GM21717 (cell line): Measurements from ENCODE around the gene MYOM3.
"Not testable (repeated sequence)": the region's sequence is repeated elsewhere in the genome, so short reads cannot be mapped to it uniquely, and the experiment has no call there.

Experiments used
- ATAC-seq: cut with Tn5 transposase; IDR thresholded peaks from one replicate; pipeline ENCODE4 v1.9.1; 2021; ENCODE audit warnings: mild to moderate bottlenecking, moderate library complexity; ENCODE audit not compliant: unreplicated experiment

MYOM3 gene

DNA sequence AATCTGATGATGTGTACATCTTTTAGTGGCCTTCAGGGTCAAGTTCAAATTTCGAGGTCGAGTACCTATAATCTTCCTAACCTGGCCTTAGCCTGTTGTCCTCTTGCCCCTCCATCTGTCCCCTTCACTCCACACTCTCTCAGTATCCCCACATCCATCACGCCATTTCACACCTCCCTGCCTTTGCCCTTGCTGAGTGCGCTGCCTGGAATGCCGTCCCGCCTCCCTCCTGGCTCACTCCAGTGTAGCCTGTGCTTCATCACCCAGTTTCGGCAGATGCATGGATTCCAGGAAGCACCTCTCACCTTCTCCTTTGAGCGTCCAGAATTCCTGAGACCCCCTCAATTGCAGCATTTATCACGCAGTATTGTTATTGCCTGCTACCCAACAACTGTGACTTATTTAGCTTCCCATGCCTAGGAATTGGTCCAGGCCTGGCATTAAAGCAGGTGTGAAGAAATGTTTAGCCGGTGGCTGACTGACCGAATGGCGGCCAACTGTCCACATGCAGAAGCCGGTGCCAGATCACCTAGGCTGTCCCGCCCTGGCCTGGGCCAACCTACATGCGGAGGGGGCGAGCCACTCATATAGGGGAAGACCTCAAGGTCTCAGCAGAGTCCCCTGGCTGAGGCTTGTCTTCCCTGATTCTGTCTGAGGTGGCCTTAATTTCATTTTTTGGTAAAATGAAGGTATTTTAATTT lies 34.5 kb downstream of the MYOM3 start:
- no peak for ATAC-seq

DNA sequence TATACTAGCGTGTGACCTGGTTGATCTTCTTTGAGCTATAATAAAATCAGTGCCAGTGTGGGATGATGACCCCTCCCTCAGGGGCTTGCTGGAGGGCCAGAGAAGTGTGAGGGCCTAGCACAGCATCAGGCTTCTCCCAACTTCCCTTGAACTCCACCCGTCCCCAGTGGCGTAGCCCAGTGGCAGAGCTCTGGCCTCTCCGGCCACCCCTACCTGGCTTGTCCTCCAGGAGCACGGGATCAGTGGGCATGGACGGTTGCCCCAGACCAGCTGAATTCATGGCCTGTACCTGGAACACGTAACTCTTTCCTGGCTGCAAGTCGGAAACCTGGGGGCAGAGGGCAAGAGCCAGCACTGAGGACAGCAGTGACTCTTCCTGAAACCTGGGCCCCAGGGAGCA lies 36.0 kb downstream of the MYOM3 start:
- no peak for ATAC-seq

DNA sequence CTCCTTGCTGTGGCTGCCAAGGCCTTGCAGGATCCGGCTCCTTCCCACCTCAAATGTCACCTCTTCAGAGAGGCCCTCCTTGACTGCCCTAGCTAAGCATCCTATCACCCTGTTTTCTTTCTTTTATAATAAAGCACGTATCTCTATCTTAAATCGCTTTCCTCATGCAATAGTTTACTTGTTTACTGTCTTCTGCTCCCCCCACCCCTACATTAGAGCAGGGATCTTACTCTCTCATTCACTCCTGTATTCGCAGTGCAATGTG lies 36.4 kb downstream of the MYOM3 start:
- no peak for ATAC-seq

DNA sequence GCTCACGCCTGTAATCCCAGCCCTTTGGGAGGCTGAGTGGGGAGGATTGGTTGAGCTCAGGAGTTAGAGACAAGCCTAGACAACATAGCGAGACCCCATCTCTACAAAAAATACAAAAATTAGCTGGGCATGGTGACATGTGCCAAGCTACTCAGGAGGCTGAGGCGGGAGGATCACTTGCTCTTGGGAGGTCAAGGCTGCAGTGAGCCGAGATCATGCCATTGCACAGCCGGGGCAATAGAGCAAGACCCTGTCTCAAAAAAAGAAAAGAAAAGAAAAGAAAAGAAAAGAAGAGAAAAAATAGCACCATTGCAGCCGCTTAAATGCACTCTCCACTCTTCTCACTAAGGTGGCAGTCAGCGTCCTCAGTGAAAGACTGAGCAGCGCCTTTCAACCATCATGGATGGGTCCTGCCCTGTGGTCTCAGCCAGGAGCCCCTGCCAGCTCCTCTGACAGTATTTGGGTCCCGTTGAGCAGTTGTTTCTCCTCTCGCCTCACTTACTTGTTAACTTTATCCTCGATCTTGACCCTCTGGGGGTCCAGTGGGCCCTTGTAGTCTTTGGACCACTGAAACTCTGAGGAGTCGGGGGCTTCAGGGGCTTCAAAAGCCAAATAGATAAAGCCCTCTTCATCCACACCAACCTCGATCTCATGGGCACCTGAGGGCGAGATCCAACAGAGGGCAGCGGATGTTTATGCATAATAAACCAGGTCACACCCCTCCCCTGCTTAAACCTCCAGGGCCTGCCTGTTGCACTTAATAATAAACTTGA lies 36.9 kb downstream of the MYOM3 start:
- ATAC-seq = no peak

DNA sequence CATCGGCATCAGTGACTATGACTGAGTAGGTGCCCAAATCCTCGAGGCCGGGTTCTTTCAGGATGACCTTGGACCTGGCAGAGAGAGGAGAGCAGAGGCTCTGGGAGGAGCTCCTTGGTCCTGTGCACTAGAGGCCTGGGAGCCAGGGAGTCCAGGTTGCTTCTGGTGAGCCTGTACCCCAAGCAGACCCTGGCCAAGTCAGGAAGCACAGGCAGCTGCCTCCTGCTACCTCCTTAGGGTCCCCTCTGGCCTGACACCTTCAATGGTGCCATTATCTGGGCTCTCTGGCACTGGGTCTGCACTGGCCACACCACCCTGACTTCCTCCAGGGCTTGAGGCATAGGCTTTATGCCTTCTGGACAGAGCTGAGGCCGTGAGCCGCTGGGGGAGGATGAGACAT lies 37.7 kb downstream of the MYOM3 start:
- ATAC-seq = no peak

DNA sequence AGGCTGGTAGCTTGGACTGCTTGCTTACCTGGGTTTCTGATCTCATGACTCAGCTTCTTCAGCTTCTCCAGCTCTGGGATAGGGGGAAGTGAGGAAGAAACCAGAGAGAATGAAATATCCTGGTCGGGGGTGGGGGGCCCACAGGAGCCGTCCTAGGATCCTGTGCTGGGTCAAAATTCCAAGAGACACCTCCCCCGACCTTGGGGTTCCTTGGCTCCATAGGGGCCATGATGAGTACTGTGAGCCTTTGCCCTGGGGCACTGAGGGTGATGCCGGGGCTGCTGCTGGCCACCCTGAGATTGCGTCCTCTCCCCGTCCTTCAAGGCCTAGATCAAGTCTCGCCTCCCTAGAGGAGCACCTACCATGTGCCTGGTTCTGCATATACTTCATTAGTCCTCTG lies 40.0 kb downstream of the MYOM3 start:
- ATAC-seq = no peak

DNA sequence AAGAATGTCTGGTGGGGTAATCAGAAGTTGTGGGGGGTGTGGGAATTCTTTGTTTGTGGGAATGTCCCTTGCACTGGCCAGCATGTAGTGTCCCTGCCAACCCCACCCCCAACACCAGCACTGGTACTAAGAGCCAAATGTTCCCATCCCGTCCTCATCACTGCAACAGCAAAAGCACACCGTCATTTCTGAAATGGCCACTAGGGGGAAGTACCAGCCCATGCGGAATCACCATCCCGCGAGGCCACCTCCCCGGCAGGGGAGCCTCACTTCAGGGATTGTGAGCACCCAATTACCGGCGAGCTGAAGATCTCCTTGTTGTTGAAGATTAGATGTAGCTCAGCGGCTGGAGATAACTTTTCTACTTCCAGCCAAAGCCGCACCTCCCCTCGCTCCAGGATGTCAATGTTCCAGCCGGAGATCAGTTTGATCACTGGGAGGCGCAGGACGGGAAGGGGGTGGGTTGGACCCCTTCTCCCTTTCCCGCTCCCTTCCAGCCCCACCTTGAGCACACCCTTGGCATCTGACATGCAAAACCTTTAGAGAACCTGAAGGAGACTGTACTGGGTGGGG lies 41.0 kb downstream of the MYOM3 start:
- no peak for ATAC-seq

DNA sequence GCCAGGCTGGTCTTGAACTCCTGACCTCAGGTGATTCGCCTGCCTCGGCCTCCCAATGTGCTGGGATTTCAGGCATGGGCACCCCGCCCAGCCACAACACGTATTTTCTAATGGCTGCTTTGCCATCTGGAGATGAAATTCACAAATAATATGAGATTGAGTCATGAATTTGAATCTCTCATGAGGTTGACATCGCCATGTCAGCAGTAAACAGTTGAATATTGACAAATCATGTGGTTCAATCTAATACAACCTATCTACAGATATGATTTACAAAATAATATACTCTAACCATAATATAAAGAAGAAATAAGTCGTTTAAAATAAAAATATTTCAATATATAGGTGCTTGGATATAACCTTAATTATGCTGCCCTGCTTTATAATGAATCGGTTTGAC lies 42.1 kb downstream of the MYOM3 start:
- ATAC-seq = no peak

DNA sequence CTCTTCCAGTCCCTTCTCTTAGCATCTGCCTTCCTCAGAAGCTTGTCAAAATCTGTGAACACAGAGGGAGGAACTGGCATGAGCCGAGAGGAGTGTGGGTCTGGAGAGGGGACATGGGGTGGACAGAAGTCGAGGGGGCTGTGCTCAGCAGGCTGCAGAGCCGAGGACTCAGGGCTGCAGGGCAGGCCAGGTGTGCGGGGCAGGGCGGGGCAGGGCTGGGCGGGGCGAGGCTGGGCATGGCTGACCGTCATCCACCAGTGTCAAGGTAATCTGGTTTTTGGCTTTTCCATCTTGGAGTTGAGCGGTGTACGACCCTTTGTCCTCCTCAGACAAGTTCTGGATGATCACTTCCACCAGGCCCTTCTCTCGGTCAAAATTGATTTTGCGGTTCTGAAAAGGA lies 44.0 kb downstream of the MYOM3 start:
- no peak for ATAC-seq

DNA sequence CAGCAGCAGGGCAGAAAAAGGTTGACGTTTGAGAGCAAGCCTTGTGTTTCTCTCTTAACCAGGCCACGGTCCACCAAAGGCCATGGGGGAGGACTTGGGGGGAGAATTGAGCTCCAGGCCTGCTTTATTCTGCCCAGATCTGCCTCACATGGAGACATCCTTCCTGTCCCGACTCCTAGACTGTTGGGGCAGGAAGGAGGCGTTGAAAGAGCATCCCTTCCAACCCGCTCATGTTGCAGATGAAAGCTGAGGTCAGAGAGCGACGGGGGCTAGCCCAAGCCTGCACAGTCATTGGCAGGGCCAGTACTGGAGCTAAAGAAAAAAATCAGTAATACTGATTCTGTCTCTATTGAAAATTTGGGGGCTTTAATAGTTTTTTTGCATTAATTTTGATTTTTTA lies 46.6 kb downstream of the MYOM3 start:
- ATAC-seq = no peak

DNA sequence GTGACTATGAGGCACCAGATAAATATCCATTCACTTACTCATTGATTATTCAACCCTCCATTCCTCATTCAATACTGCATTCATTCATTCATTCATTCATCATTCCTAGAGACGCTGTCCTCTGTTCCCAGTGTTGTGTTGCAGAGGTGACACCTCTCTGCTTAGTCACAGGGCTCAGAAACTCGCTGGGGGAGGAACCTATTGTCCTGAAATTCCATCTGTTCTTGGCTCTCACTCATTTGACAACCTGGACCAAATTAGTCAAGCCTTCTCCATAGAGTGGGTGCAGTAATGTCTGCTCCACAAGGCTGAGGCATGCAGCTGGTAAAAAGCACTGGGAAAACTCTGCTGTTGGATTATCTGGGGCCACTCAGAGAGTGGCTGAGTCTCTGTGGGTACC lies 49.7 kb downstream of the MYOM3 start:
- no peak for ATAC-seq

DNA sequence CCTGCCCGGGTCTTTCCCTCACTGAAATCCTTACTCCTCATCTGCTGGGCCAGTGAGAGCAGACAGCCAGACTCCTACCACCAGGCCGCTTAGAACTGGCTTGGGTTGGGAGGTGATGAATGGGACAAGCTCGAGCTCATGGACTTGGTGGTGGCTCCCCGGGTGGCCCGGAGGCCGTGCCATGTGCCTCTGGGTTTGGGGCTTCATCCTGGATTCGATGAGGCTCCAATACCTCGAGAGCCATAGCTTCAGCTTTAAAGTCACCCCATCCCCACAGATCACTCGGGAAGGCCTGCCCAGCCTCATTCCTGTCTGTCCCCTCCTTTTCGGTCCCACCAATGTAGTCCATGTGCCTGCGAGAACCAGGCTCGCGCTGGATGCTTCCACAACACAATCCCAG lies 51.5 kb downstream of the MYOM3 start:
- ATAC-seq = no peak

DNA sequence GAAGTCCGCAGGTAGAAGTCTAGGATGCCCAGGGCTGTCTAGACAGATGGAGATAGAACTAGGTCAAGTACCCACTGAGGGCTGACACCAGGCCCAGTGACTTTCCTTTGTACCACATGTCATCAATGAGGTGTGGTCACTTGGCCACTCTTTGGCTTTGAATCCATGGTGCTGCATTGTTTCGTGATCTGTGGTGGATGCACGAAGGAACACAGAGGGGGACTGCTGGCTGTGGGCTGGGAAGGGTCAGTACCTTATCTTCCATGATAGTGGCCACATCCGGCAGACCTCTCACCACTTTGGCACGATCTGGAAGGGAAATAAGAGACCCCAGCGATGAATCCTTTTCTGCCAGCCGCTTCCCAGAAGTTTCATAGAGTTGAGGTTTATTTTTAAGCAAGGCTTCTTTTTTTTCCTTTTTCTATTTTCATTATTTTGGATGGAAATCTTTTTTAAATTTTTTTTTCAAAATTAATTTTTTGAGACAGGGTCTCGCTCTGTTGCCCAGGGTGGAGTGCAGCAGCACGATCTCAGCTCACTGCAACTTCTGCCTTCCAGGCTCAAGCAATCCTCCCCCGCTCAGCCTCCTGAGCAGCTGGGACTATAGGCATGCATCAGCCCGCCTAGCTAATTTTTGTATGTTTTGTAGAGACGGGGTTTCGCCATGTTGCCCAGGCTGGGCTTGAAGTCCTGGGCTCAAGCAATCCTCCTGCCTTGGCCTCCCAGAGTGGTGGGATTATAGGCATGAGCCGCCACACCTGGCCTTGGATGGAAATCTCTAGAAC lies 53.1 kb downstream of the MYOM3 start:
- no peak for ATAC-seq

DNA sequence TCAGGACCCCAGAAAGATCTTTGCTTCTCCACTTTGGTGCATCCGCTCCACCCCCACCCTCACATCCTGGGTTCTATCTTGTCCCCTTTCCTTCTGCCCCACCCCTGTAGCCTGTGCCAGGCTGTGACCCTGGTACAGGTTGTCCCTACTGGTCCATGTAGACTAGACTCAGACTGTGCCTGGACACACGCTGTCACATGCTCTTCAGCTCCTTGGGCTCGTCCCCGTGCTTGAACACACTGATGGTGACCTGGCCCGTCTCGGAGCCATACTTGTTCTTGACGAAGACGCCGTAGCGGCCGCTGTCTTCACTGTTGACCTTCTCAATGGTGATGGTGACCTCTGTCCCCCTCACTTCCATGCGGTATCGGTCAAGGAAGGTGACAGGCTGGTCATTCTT lies 54.8 kb downstream of the MYOM3 start:
- no peak for ATAC-seq

DNA sequence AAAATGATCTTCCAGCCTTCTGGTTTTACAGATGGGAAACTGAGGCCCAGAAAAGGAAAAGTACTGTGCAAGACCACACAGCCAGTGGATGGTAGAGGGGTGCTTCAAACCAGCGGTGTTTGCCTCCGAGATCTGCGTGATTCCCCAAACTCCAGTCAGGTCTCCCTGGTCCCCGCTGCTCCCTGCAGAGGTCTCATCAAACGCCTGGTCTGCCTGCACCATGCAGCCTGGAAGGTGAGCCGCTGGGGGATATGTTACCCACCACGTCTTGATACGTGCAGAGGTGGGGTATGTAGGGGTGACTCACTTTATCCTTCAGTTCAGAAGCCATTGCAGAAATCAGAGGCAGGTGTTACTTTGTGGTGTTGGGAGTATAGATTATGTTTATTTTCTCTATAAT lies 56.3 kb downstream of the MYOM3 start:
- ATAC-seq = no peak

DNA sequence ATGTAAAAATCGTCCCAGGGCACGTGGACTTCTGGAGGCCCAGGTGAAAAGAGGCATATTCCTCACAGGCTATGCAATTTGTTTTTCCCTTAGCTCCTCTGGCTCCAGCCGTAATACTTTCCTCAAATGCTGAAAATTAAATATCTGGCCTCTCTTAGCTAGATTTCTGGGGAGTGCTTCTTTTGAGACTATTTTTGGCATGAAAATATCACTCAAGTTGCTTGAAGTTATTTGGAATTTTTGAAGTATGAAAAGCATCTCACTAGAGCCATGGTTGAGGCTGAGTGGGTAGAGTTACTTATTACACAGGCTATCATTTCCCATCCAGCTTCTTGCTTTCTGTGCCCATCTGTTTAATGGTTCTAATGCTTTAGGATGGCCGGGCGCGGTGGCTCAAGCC lies 59.7 kb downstream of the MYOM3 start:
- ATAC-seq = no peak

DNA sequence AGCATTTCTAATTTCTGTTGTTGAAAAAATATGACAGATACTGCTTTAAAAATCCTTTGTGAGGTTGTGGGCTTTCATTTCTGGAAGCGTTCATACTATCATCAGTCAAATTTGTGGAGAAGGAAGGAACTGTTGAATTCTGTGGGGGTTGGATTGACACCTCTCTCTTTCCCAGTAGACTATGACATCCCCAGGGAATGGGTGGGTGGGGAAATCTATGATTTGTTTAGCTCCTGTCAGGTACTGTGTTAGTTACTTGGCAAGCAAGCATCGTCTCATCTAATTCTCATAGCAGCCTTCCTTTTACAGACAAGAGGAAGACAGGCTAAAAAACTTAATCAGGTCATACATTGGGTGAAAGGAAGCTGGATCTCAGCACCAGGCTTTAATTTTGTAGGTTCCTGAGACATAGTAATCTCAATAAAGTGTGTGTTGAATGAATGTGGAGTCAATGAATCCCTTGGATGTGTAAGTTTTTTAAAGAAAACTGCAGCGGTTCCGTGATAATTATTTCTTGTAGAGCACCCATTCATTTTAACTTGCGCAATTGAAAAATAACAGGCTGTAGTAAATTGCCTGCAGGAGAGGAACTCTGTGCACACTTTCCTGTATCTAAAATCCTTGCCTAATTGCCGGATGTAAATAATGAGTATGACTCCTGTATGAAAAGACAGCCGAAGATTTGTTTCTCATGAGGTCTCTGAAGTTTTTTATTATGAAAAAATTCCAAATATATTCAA lies 60.6 kb downstream of the MYOM3 start:
- no peak for ATAC-seq

DNA sequence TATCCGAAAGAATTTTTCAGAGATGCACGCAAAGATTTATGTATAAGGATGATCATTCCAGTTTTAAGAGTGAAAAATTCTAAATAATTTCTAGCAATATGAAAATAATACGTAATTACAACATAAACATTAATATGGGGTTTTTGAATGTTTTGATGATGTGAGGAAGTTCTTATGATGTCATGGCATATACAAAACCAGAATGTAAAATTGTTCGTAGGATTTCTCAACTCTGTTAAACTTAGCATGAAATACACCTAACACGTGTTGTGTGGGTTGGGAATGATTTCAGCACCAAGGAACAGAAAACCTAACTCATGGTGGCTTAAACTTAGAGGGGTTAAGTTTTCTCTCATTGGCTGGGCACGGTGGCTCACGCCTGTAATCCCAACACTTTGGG lies 62.2 kb downstream of the MYOM3 start:
- no peak for ATAC-seq

DNA sequence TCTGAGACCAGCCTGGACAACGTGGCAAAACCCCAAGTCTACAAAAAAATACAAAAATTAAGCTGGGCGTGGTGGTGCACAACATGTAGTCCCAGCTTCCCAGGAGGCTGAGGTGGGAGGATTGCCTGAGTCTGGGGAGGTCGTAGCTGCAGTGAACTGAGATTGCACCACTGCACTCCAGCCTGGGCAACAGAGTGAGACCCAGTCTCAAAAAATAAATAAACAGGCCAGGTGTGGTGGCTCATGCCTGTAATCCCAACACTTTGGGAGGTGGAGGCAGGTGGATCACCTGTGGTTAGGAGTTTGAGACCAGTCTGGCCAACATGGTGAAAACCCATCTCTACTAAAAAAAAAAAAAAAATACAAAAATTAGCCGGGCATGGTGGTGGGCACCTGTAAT lies 63.0 kb downstream of the MYOM3 start:
- ATAC-seq = not testable (repeated sequence)

DNA sequence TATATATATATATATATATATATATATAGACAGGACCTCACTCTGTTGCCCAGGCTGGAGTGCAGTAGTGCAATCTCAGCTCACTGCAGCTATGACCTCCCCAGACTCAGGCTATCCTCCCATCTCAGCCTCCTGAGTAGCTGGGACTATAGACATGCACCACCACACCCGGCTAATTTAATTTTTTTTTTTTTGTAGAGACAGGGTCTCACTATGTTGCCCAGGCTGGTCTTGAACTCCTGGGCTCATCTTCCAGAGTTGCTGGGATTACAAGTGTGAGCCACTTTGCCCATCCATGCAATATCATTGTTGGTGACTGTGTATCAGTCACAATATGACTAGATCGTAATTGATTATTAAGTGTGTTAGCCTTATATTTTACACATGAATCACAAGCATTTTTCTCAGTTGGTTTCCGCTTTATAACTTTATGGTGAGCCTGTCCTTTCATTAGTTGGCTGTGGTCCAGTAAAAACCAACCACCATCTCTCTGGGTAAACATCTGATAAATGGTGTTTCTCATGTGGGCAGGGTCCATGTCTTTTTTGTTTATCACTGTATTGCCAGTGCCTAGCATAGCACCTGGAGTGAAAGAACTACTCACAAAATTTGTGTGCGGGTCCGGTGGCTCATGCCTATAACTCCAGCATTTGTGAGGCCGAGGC lies 63.6 kb downstream of the MYOM3 start:
- ATAC-seq = no peak

DNA sequence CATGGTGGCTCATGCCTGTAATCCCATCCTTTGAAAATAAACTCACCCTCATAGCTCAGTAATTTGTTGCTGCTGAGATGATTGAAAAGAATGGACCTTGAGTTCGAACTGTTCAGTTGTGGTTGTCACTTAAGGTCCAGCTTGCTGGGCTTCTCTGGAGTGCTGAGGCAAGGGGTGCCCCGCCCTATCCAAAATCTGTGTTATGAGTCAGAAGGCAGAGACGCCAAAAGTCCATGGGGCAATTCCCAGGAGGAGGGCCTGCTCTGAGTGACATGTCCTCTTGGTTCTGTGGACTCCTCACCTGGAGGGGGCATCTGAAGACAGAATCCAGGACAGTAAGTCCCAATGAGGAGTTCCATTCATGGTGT lies 64.8 kb downstream of the MYOM3 start:
- ATAC-seq = no peak
